GM12801 (cell line): ENCODE measurements around the gene GNG12.

ENCODE experiments used
- CTCF ChIP-seq: IDR thresholded peaks from one replicate; pipeline ENCODE4 v1.5.1; 2011; ENCODE audit warnings: control low read depth; ENCODE audit not compliant: insufficient read length; ENCODE audit errors: extremely low read depth

The GNG12 gene

GRCh38 chr1:67685067-67685557 is 148.2 kb downstream of the GNG12 start, which contains the start of gene GADD45A:
GADD45A (plus strand) TSS chr1:67685201; CDS start chr1:67685495, 294 bp downstream.
- no peak for TF ChIP-seq CTCF

GRCh38 chr1:67684526-67685066 is 148.7 kb downstream of the GNG12 start:
- TF ChIP-seq CTCF, result no peak

- TF ChIP-seq CTCF, result no peak
Observed at GRCh38 chr1:67683766-67684525, 149.3 kb downstream of the GNG12 start.

GRCh38 chr1:67683316-67683715 is 150.0 kb downstream of the GNG12 start:
- TF ChIP-seq CTCF, result no peak

- no peak for TF ChIP-seq CTCF
Observed at GRCh38 chr1:67682659-67683197, 150.5 kb downstream of the GNG12 start.

GRCh38 chr1:67680486-67680885 is 152.8 kb downstream of the GNG12 start:
- no peak for TF ChIP-seq CTCF

GRCh38 chr1:67679691-67680090 is 153.6 kb downstream of the GNG12 start:
- TF ChIP-seq CTCF, result no peak
